HepG2 (cell line): Measurements from ENCODE around the gene RNF17. TPM values are rescaled to one million over a fixed set of nuclear protein-coding genes. Genes with fewer than 3 reads are reported as not detected.
A peak's percentile ranks its signal among the peaks of the same experiment; 100 is the strongest.

ENCODE experiments used
- ATAC-seq: fragments of 200-7000 bp; cut with Tn5 transposase; 3 replicates; pipeline ENCODE4 v1.9.1; 2020; ENCODE audit warnings: mild to moderate bottlenecking, moderate library complexity
- BruUV-seq: library from RNA; stranded (reverse); fragments of 400-500 nt; replicated peaks from 2 replicates; lab custom pipeline; 2021; lab: Mats Ljungman, UMichigan
- CTCF ChIA-PET: fragments of 300-600 bp; formaldehyde crosslinking; extraction: SDS; loops from one replicate; lab custom pipeline; 2021; ENCODE audit warnings: low total read pairs, inconsistent platforms, low intra/inter-chr PET ratio; lab: Yijun Ruan, JAX
- POLR2A ChIA-PET: fragments of 350-600 bp; sonication (Branson Sonifier 250); formaldehyde crosslinking; loops from one replicate; lab custom pipeline; 2020; ENCODE audit warnings: antibody characterized with exemption, inconsistent platforms; lab: Yijun Ruan, JAX
- DNase-seq: peaks from one replicate; pipeline ENCODE4 v3.0.0-alpha.2; 2015; ENCODE audit warnings: low spot score
- FAIRE-seq: peaks from 3 replicates; lab custom pipeline; 2011; peaks lifted over from hg19 to GRCh38; lab: Jason Lieb, UNC
- H2AFZ ChIP-seq: one replicate; pipeline ENCODE4 v1.6.1; 2011; ENCODE audit warnings: low read length, inconsistent platforms
- H3K27ac ChIP-seq: fragments of 300-600 bp; 3 replicates; pipeline ENCODE4 v1.8.0; 2011; ENCODE audit warnings: mixed run types, mild to moderate bottlenecking, mixed read lengths, low read length, inconsistent platforms; ENCODE audit not compliant: insufficient read depth; ENCODE audit errors: extremely low read length
- H3K27me3 ChIP-seq, 2 experiments: fragments of 200-600 bp in 1 of 2; 2 replicates in 1 of 2; 3 replicates in 1 of 2; pipeline versions ENCODE4 v1.6.0 to v1.8.0; 2011; ENCODE audit warnings: low read length in 2 of 2, mild to moderate bottlenecking in 2 of 2, moderate library complexity in 2 of 2, inconsistent platforms in 1 of 2; ENCODE audit not compliant: insufficient read depth in 2 of 2, control insufficient read depth in 1 of 2
- H3K36me3 ChIP-seq, 2 experiments: fragments of 200-600 bp in 1 of 2; replicated peaks in 1 of 2; 2 replicates in 1 of 2; 3 replicates in 1 of 2; pipeline versions ENCODE4 v1.5.1 to v1.8.0; 2011; ENCODE audit warnings: low read length in 2 of 2, inconsistent platforms in 1 of 2; ENCODE audit not compliant: insufficient read depth in 2 of 2, control insufficient read depth in 1 of 2
- H3K4me1 ChIP-seq: 2 replicates; pipeline ENCODE4 v1.5.1; 2012; ENCODE audit warnings: low read length, inconsistent platforms; ENCODE audit not compliant: insufficient read depth
- H3K4me2 ChIP-seq: 2 replicates; pipeline ENCODE4 v1.6.0; 2011; ENCODE audit warnings: low read depth, low read length, inconsistent platforms
- H3K4me3 ChIP-seq, 3 experiments: fragments of 200-600 bp in 1 of 3; sonication (generic), shearing (Covaris generic) in 1 of 3; replicated peaks in 1 of 3; 2 replicates each; pipeline ENCODE4 v1.5.1; 2011 to 2016; ENCODE audit warnings: low read length in 3 of 3, inconsistent platforms in 2 of 3, low read depth in 2 of 3, mild to moderate bottlenecking in 2 of 3, control low read depth in 1 of 3, mixed read lengths in 1 of 3; ENCODE audit not compliant: insufficient read depth in 1 of 3
- H3K79me2 ChIP-seq: one replicate; pipeline ENCODE4 v1.6.1; 2011; ENCODE audit warnings: low read length, inconsistent platforms; ENCODE audit not compliant: insufficient read depth
- H3K9ac ChIP-seq: 2 replicates; pipeline ENCODE4 v1.6.0; 2011; ENCODE audit warnings: mild to moderate bottlenecking, low read depth, low read length, inconsistent platforms; ENCODE audit not compliant: insufficient read depth
- H3K9me3 ChIP-seq: 2 replicates; pipeline ENCODE4 v1.5.1; 2012; ENCODE audit warnings: mild to moderate bottlenecking, low read length
- H4K20me1 ChIP-seq: 2 replicates; pipeline ENCODE4 v1.6.0; 2011; ENCODE audit warnings: inconsistent platforms, mild to moderate bottlenecking, low read length, moderate library complexity; ENCODE audit not compliant: insufficient read depth
- AGO2 ChIP-seq: fragments of 200-400 bp; formaldehyde crosslinking; optimal IDR thresholded peaks from 2 replicates; pipeline ENCODE3; 2017; ENCODE audit warnings: mild to moderate bottlenecking, low read depth, low read length, moderate library complexity
- CAMTA2 ChIP-seq: sonication (generic); formaldehyde crosslinking; IDR thresholded peaks from 2 replicates; pipeline ENCODE4 v1.4.0; 2020; ENCODE audit warnings: mild to moderate bottlenecking, missing genetic modification reagents, borderline replicate concordance
- FOXK1 ChIP-seq: sonication (generic); formaldehyde crosslinking; IDR thresholded peaks from 2 replicates; pipeline ENCODE4 v1.4.0; 2020; ENCODE audit warnings: low read depth, missing genetic modification reagents, borderline replicate concordance
- FUBP1 ChIP-seq: sonication (generic); formaldehyde crosslinking; IDR thresholded peaks from 2 replicates; pipeline ENCODE4 v1.5.1; 2020; ENCODE audit warnings: missing genetic modification reagents, mild to moderate bottlenecking, borderline replicate concordance
- KAT7 ChIP-seq: IDR thresholded peaks from 2 replicates; pipeline ENCODE4 v1.6.1; 2018; ENCODE audit warnings: borderline replicate concordance, missing compliant biosample characterization
- KLF13 ChIP-seq: sonication (generic); formaldehyde crosslinking; IDR thresholded peaks from 2 replicates; pipeline ENCODE4 v1.4.0; 2020; ENCODE audit warnings: mild to moderate bottlenecking, missing genetic modification reagents
- NFKB2 ChIP-seq: sonication (generic); formaldehyde crosslinking; IDR thresholded peaks from 2 replicates; pipeline ENCODE4 v1.4.0; 2020; ENCODE audit warnings: missing genetic modification reagents, borderline replicate concordance
- NFYB ChIP-seq: sonication (generic); formaldehyde crosslinking; IDR thresholded peaks from 2 replicates; pipeline ENCODE4 v1.4.0; 2020; ENCODE audit warnings: missing genetic modification reagents
- PHF20 ChIP-seq: sonication (generic); formaldehyde crosslinking; IDR thresholded peaks from 2 replicates; pipeline ENCODE4 v1.5.0; 2020; ENCODE audit warnings: mild to moderate bottlenecking, missing genetic modification reagents
- SAFB2 ChIP-seq: sonication (generic); formaldehyde crosslinking; IDR thresholded peaks from 2 replicates; pipeline ENCODE4 v1.5.1; 2020; ENCODE audit warnings: missing genetic modification reagents, low read depth, mild to moderate bottlenecking, borderline replicate concordance
- TMF1 ChIP-seq: sonication (generic); formaldehyde crosslinking; IDR thresholded peaks from 2 replicates; pipeline ENCODE4 v1.8.1; 2022; ENCODE audit warnings: low read depth, missing genetic modification reagents
- ZFP82 ChIP-seq: sonication (generic); formaldehyde crosslinking; IDR thresholded peaks from 2 replicates; pipeline ENCODE4 v1.5.1; 2020; ENCODE audit warnings: mild to moderate bottlenecking, missing genetic modification reagents, borderline replicate concordance
- ZFX ChIP-seq: sonication (generic); formaldehyde crosslinking; IDR thresholded peaks from 2 replicates; pipeline ENCODE4 v1.4.0; 2020; ENCODE audit warnings: mild to moderate bottlenecking, low read depth, missing genetic modification reagents, moderate library complexity
- ZNF292 ChIP-seq: sonication (generic); formaldehyde crosslinking; IDR thresholded peaks from 2 replicates; pipeline ENCODE4 v1.8.1; 2022; ENCODE audit warnings: mild to moderate bottlenecking, low read depth, missing genetic modification reagents, borderline replicate concordance
- ZNF512B ChIP-seq: sonication (generic); formaldehyde crosslinking; IDR thresholded peaks from 2 replicates; pipeline ENCODE4 v1.5.1; 2020; ENCODE audit warnings: missing genetic modification reagents, mild to moderate bottlenecking, borderline replicate concordance
- ZNF546 ChIP-seq: sonication (generic); formaldehyde crosslinking; conservative IDR thresholded peaks from 2 replicates; pipeline ENCODE4 v1.8.1; 2023; ENCODE audit warnings: mild to moderate bottlenecking, missing genetic modification reagents
- ZNF569 ChIP-seq: sonication (generic); formaldehyde crosslinking; IDR thresholded peaks from 2 replicates; pipeline ENCODE4 v1.5.0; 2020; ENCODE audit warnings: mild to moderate bottlenecking, missing genetic modification reagents, moderate library complexity, borderline replicate concordance
- ZNF577 ChIP-seq: sonication (generic); formaldehyde crosslinking; IDR thresholded peaks from 2 replicates; pipeline ENCODE4 v1.4.0; 2020; ENCODE audit warnings: mild to moderate bottlenecking, low read depth, missing genetic modification reagents, borderline replicate concordance
- ZNF768 ChIP-seq: sonication (generic); formaldehyde crosslinking; IDR thresholded peaks from 2 replicates; pipeline ENCODE4 v1.4.0; 2020; ENCODE audit warnings: missing genetic modification reagents
- ZNF781 ChIP-seq: sonication (generic); formaldehyde crosslinking; IDR thresholded peaks from 2 replicates; pipeline ENCODE4 v1.5.1; 2020; ENCODE audit warnings: borderline replicate concordance, mild to moderate bottlenecking, missing genetic modification reagents; ENCODE audit errors: not compliant biosample characterization
- WGBS: methylation state at CpG from one replicate; pipeline ENCODE4 v1.1.6; 2017; ENCODE audit warnings: low lambda C conversion rate; 5-methylcytosine and 5-hydroxymethylcytosine counted together
- in situ Hi-C: cut with HindIII; loops from 2 replicates; pipeline ENCODE4 v1.10.0; 2017; ENCODE audit warnings: low pct_unique_long_range_greater_than_20kb; ENCODE audit not compliant: extremely low pct_ligation_motif_present
- intact Hi-C: fragments of 100-400 bp; cut with micrococcal nuclease; formaldehyde crosslinking; loops from one replicate; pipeline ENCODE4 v1.10.0; 2022; ENCODE audit not compliant: unreplicated experiment
- polyA plus RNA-seq, 8 experiments: library from polyadenylated mRNA; depleted of rRNA in 3 of 8; stranded (reverse) in 7 of 8; unstranded in 1 of 8; fragments of >200 nt; fragmentation: Illumina TruSeq in 4 of 8; extraction: Trizol in 4 of 8; gene quantifications; 2 replicates each; pipeline versions ENCODE4 v1.2.1 to v1.2.3, GENCODE V29; 2011 to 2016; ENCODE audit warnings: low read depth in 4 of 8, missing spikeins in 1 of 8, mixed read lengths in 1 of 8; ENCODE audit not compliant: insufficient read depth in 1 of 8
- total RNA-seq, 5 experiments: library from RNA; depleted of rRNA; stranded (reverse); fragments of >200 nt; fragmentation: Illumina TruSeq; extraction: Trizol; gene quantifications; 2 replicates each; pipeline ENCODE4 v1.2.3, GENCODE V29; 2016; ENCODE audit warnings: low read depth in 1 of 5

Gene RNF17
- total and polyA plus RNA-seq, 2 of the 13 experiments (the other 11 are each of a cell fraction or from before 2014, with no cell fraction given), result not detected

GRCh38 chr13:24922387-24922744, 158.4 kb downstream of the RNF17 start:
- Histone ChIP-seq H2AFZ (no peak overlapping the region), H3K27me3 (no peaks in the 10 kb centered on the region), H3K79me2 (peaks cover 41% of the 10 kb centered on the region), H3K9ac (peak overlapping the region; percentile 77), H3K9me3 (no peaks in the 10 kb centered on the region), H4K20me1 (no peaks in the 10 kb centered on the region), H3K4me2 (peak overlapping the region; percentile 93), H3K36me3 (no peaks in the 10 kb centered on the region), H3K4me3 (peak overlapping the region; percentile 91 to 95 (median 93)), H3K4me1 (peaks cover 44% of the 10 kb centered on the region), H3K27ac (peak overlapping the region; percentile 79)
- TSS peak; percentile 79 for BruUV-seq
- intact Hi-C loops, result no loop called here
- 0% methylated on average over 1 of the region's 34 CpGs for WGBS
- ChIA-PET POLR2A (no interaction called here), CTCF (no interaction called here)
- in situ Hi-C loops, result no loop called here
- ATAC-seq (peak; percentile 58), FAIRE-seq (no peak), DNase-seq (peak; percentile 8)
- TF ChIP-seq NFKB2 (CRISPR knock-in tag) (0 out of 2 replicates have a peak, but pooled peaks have one; percentile 49), ZFP82 (0 out of 2 replicates have a peak, but pooled peaks have one; percentile 36), KAT7 (CRISPR knock-in tag) (peak; percentile 74; the same call in 1 of the 2 replicates), ZNF768 (CRISPR knock-in tag) (peak; percentile 49; the same call in 1 of the 2 replicates), PHF20 (0 out of 2 replicates have a peak, but pooled peaks have one; percentile 18), FUBP1 (CRISPR knock-in tag) (no peak), ZFX (CRISPR knock-in tag) (peak; percentile 78; the same call in 1 of the 2 replicates), FOXK1 (CRISPR knock-in tag) (no peak), SAFB2 (peak; percentile 35; the same call in 1 of the 2 replicates), ZNF577 (CRISPR knock-in tag) (no peak), ZNF512B (CRISPR knock-in tag) (peak; percentile 63; the same call in 1 of the 2 replicates), ZNF569 (CRISPR knock-in tag) (no peak), ZNF781 (CRISPR knock-in tag) (no peak), ZNF292 (CRISPR knock-in tag) (0 out of 2 replicates have a peak, but pooled peaks have one; percentile 67), KLF13 (CRISPR knock-in tag) (no peak), CAMTA2 (CRISPR knock-in tag) (no peak), NFYB (no peak), ZNF546 (CRISPR knock-in tag) (0 out of 2 replicates have a peak, but pooled peaks have one; percentile 34), TMF1 (CRISPR knock-in tag) (peak; percentile 60; the same call in 1 of the 2 replicates), AGO2 (peak; percentile 58)
